Memory B cell (primary cell): ENCODE measurements around the gene PRDM16.

ENCODE experiments used
- ATAC-seq: fragments of 150-1000 bp; cut with Tn5 transposase; 2 replicates; pipeline ENCODE4 v1.10.0; 2021; ENCODE audit warnings: low read depth, mild to moderate bottlenecking, moderate library complexity
- DNase-seq, 2 donors: peaks; one replicate each; pipeline ENCODE4 v3.0.0; 2022; ENCODE audit warnings: low spot score in 2 of 2
- H3K27ac Mint-ChIP-seq: one replicate; pipeline ENCODE4 v1.8.0; 2022; ENCODE audit warnings: mild to moderate bottlenecking, moderate library complexity, mixed read lengths
- H3K27me3 Mint-ChIP-seq: one replicate; pipeline ENCODE4 v1.8.0; 2022; ENCODE audit warnings: mixed read lengths
- H3K36me3 Mint-ChIP-seq: one replicate; pipeline ENCODE4 v1.8.0; 2022; ENCODE audit warnings: mild to moderate bottlenecking, mixed read lengths
- H3K4me1 Mint-ChIP-seq: one replicate; pipeline ENCODE4 v1.8.0; 2022; ENCODE audit warnings: mixed read lengths
- H3K4me3 Mint-ChIP-seq: one replicate; pipeline ENCODE4 v1.8.0; 2022; ENCODE audit warnings: mild to moderate bottlenecking, moderate library complexity, mixed read lengths
- H3K9me3 Mint-ChIP-seq: one replicate; pipeline ENCODE4 v1.8.0; 2022; ENCODE audit warnings: mixed read lengths

Gene PRDM16

GRCh38 chr1:3485016-3485415 is 416.0 kb downstream of the PRDM16 start:
- peaks cover 7% of the 10 kb centered on the region for H3K9me3 Mint-ChIP-seq
- DNase-seq (no peak), ATAC-seq (no peak)
- no peak overlapping the region for H3K27ac Mint-ChIP-seq
- H3K36me3 Mint-ChIP-seq: peaks cover 4% of the 10 kb centered on the region
- peaks cover 9% of the 10 kb centered on the region for H3K27me3 Mint-ChIP-seq
- peaks cover 3% of the 10 kb centered on the region for H3K4me1 Mint-ChIP-seq
- no peak overlapping the region for H3K4me3 Mint-ChIP-seq
